ENCODE data around the gene SLC25A31.

DNA sequence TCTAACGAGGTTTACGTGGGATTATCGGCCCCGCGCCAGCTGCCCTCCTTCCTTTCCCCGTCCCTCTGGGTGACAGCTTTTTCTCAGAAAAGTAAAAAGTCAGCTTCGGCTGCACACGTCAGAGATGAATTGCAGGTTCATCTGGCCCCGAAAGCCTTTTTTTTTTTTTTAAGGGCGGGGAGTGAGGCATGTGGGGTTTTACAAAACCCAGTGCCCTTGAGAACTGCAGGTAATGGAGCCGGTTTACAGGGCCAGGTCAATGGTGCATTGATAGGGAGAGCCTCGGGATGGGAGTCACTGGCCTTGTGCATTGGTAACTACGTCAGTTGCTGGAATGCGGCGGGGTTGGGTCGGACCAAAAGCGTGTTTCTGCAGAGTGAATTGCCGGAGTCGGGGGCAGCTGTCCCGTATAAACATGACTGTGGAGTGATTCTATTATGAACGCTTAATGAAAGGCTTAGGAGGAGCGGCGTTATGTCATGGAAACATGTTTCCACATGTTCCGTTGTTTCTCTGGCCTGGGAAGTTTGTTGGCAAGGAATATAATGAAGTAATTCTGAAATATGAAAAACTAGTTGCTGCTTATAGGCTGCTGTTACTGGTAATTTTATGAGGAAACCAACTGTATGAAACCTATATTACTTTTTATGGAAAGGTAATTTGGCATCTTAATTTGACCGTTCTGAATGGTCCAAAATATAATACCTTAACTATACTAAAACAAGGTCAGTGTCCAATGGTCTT is 53.0 kb downstream of the SLC25A31 start:
- TF ChIP-seq POLR2A (IDR thresholded peaks at IDR 0.05), result no peak
- no peak for TF ChIP-seq CTCF (IDR thresholded peaks at IDR 0.05 in 4 of 5, conservative IDR thresholded peaks at IDR 0.05 in 1 of 5)
